ENCODE measurements around the gene VPS13C.

GRCh38 chr15:62104401-62104800 lies 44.2 kb upstream of the VPS13C start:
- no peak for TF ChIP-seq CTCF (IDR thresholded peaks at IDR 0.05; ENCODE audit: low read depth, low read length, poor library complexity, severe bottlenecking)
- no peak for TF ChIP-seq EZH2phosphoT487 (IDR thresholded peaks at IDR 0.05; ENCODE audit: borderline replicate concordance, low read length)
